Activated CD8-positive, alpha-beta T cell treated with anti-CD3 and anti-CD28 coated beads for 36 hours (primary cell): Measurements from ENCODE around the gene TEFM. TPM values are rescaled to one million over a fixed set of nuclear protein-coding genes. Genes with fewer than 3 reads are reported as not detected.

Experiments used
- ATAC-seq: fragments of 200-7000 bp; cut with Tn5 transposase; one replicate; pipeline ENCODE4 v1.10.0; 2021; ENCODE audit warnings: mild to moderate bottlenecking, moderate library complexity
- CTCF ChIA-PET: fragments of 350-600 bp; sonication (Branson Sonifier 250); formaldehyde crosslinking; loops from one replicate; lab custom pipeline; 2021; ENCODE audit warnings: antibody characterized with exemption; lab: Charles Lee
- POLR2A ChIA-PET: fragments of 350-600 bp; sonication (Branson Sonifier 250); formaldehyde crosslinking; loops from one replicate; lab custom pipeline; 2021; ENCODE audit warnings: antibody characterized with exemption; lab: Charles Lee
- DNase-seq: peaks from one replicate; pipeline ENCODE4 v3.0.0-alpha.2; 2020
- H3K27ac Mint-ChIP-seq: one replicate; pipeline ENCODE4 v1.8.0; 2021; ENCODE audit warnings: mild to moderate bottlenecking, mixed read lengths
- H3K27me3 Mint-ChIP-seq: one replicate; pipeline ENCODE4 v1.8.0; 2021; ENCODE audit warnings: mixed read lengths
- H3K36me3 Mint-ChIP-seq: one replicate; pipeline ENCODE4 v1.8.0; 2021; ENCODE audit warnings: low read depth, mixed read lengths
- H3K4me1 Mint-ChIP-seq: one replicate; pipeline ENCODE4 v1.8.0; 2021; ENCODE audit warnings: low read depth, mixed read lengths
- H3K4me3 Mint-ChIP-seq: one replicate; pipeline ENCODE4 v1.8.0; 2021; ENCODE audit warnings: mild to moderate bottlenecking, moderate library complexity, mixed read lengths
- H3K9me3 Mint-ChIP-seq: one replicate; pipeline ENCODE4 v1.8.0; 2021; ENCODE audit warnings: mixed read lengths
- intact Hi-C: fragments of 100-400 bp; cut with micrococcal nuclease; formaldehyde crosslinking; loops from one replicate; pipeline ENCODE4 v1.10.0; 2022
- total RNA-seq, 2 experiments: library from RNA; stranded (reverse); gene quantifications; one replicate each; pipeline ENCODE4 v1.2.3, GENCODE V29; 2021
- TF ChIP-seq, protein P1 (sequence below): fragments of 200-600 bp; IDR thresholded peaks from one replicate; pipeline ENCODE4 v1.8.0; 2022; ENCODE audit warnings: antibody characterized with exemption, mild to moderate bottlenecking

TEFM gene
- total RNA-seq, 2 experiments from 2014 or later, result 9.7 to 12.6 TPM

DNA sequence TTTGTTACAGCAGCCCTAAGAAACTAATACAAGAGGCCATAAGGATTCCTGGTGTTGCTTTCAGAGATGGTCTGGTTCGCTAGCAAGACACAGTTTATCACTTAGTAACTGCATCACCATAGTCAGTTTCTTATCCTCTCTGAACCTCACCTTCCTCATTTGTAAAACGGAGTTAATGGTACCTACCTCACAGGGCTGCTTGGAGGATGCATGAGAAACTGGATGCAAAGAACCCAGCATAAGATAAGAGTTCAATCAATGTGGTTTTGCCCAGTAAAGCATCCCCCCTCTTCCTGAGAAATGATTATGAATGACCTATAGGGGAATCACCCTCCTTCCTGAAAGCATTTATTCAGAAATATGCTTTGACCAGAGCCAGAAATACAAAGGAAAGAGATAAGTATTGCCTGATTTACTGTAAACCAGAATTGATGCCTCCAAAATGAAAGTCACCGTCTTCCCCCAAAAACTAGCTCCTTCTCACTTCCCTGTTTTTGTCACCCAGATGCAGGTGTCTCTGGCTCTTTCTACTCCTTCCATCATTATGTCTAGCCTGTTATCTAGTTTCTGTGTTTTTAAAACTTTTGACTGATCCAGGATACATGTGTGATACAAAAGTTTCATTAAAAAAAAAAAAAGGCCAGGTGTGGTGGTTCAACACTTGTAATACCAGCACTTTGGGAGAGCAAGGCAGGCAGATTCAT lies 2.8 kb upstream of the TEFM start:
- Mint-ChIP-seq H3K4me1 (peaks cover 30% of the 10 kb centered on the region), H3K27ac (no peak overlapping the region), H3K9me3 (no peaks in the 10 kb centered on the region), H3K27me3 (no peaks in the 10 kb centered on the region), H3K36me3 (peaks cover 2% of the 10 kb centered on the region), H3K4me3 (no peak overlapping the region)
- TF ChIP-seq, protein P1, sequence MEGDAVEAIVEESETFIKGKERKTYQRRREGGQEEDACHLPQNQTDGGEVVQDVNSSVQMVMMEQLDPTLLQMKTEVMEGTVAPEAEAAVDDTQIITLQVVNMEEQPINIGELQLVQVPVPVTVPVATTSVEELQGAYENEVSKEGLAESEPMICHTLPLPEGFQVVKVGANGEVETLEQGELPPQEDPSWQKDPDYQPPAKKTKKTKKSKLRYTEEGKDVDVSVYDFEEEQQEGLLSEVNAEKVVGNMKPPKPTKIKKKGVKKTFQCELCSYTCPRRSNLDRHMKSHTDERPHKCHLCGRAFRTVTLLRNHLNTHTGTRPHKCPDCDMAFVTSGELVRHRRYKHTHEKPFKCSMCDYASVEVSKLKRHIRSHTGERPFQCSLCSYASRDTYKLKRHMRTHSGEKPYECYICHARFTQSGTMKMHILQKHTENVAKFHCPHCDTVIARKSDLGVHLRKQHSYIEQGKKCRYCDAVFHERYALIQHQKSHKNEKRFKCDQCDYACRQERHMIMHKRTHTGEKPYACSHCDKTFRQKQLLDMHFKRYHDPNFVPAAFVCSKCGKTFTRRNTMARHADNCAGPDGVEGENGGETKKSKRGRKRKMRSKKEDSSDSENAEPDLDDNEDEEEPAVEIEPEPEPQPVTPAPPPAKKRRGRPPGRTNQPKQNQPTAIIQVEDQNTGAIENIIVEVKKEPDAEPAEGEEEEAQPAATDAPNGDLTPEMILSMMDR, result no peak
- CTCF ChIA-PET, result no interaction called here
- POLR2A ChIA-PET, result no interaction called here
- ATAC-seq (no peak), DNase-seq (no peak)
- intact Hi-C loops, result no loop called here

- ATAC-seq (peak; percentile 31), DNase-seq (peak; percentile 37)
- TF ChIP-seq, protein P1, result no peak
- peak overlapping the region; percentile 89 for H3K4me3 Mint-ChIP-seq
- no peaks in the 10 kb centered on the region for H3K9me3 Mint-ChIP-seq
- peaks cover 47% of the 10 kb centered on the region for H3K4me1 Mint-ChIP-seq
- intact Hi-C loops, result no loop called here
- ChIA-PET CTCF (no interaction called here), POLR2A (interaction anchor here (0.6 to 1.5 kb wide), 2 partner anchors 33 to 66 kb away, joined by 3 to 4 read pairs; no protein-coding TSS in a partner anchor)
- H3K27me3 Mint-ChIP-seq, result no peaks in the 10 kb centered on the region
- H3K36me3 Mint-ChIP-seq, result peaks cover 13% of the 10 kb centered on the region
- peak overlapping the region; percentile 83 for H3K27ac Mint-ChIP-seq
These were observed 317 bp downstream of the TEFM start for GRCh38 chr17:30905742-30906100.

DNA sequence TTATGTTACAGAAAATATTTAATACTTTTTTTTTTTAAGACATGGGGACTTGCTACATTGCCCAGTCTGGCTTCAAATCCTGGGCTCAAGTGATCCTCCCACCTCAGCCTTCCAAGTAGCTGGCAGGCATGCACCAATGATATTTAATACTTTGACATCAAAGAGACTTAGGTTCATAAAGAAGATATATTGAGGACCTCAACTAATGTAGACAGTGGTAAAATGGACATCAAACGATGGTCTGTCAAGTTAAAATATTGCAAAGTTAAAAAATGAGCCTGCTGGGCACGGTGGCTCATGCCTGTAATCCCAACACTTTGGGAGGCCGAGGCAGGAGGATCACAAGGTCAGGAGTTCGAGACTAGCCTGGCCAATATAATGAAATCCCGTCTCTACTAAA lies 8.7 kb downstream of the TEFM start:
- ATAC-seq, result no peak

DNA sequence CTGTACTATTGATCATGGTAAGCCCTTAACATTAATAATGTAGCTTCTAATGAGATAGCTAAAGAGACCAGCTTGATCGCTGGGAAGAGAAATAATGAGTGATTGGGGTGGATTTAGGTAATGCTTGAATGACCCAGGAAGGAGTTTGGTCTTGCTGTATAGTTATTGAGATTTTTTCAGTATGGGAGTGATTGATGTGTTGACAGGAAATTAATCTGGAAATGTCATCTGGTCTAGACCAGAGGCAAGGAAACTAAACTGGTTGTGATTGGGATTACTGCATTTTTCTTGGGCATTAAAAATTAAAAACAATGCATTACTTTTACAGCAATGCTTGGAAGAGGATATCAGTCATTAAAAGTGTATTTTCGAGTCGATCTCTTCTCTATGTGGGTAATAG lies 11.8 kb downstream of the TEFM start:
- POLR2A ChIA-PET, result interaction anchor here (0.6 to 1.1 kb wide), 3 partner anchors 12 to 635 kb away, joined by 3 read pairs; no protein-coding TSS in a partner anchor
- Mint-ChIP-seq H3K4me3 (no peak overlapping the region), H3K9me3 (no peaks in the 10 kb centered on the region), H3K27me3 (no peaks in the 10 kb centered on the region), H3K4me1 (peaks cover 3% of the 10 kb centered on the region), H3K27ac (no peak overlapping the region), H3K36me3 (peaks cover 20% of the 10 kb centered on the region)
- DNase-seq, result no peak
- TF ChIP-seq, protein P1, result no peak
- ATAC-seq, result no peak
- CTCF ChIA-PET, result no interaction called here
- intact Hi-C loops, result no loop called here

More for the DNA sequence above, 8.7 kb downstream of the TEFM start:
- Mint-ChIP-seq H3K36me3 (peaks cover 25% of the 10 kb centered on the region), H3K4me3 (no peak overlapping the region), H3K27ac (no peak overlapping the region), H3K4me1 (peaks cover 18% of the 10 kb centered on the region), H3K27me3 (no peaks in the 10 kb centered on the region), H3K9me3 (no peaks in the 10 kb centered on the region)
- CTCF ChIA-PET, result no interaction called here
- TF ChIP-seq, protein P1, result no peak
- POLR2A ChIA-PET, result interaction anchor here (0.9 to 1.4 kb wide), 2 partner anchors 9 to 199 kb away, joined by 3 read pairs; no protein-coding TSS in a partner anchor
- intact Hi-C loops, result no loop called here
- DNase-seq, result no peak

DNA sequence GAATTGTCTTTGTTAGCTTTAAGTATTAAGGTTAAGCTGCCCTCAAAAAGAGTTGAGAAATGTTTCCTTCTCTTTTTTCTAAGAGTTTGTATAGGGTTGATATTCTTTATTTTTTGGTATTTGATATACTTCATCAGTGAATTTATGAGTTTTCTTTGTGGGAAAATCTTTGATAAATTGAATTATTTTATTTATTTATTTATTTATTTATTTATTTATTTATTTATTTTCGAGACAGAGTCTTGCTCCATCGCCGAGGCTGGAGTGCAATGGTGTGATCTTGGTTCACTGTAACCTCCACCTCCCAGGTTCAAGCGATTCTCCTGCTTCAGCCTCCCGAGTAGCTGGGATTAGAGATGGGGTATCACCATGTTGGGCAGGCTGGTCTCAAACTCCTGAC lies 19.9 kb downstream of the TEFM start:
- peaks cover 14% of the 10 kb centered on the region for H3K36me3 Mint-ChIP-seq
- H3K27ac Mint-ChIP-seq, result no peak overlapping the region
- intact Hi-C loops, result no loop called here
- DNase-seq (no peak), ATAC-seq (no peak)
- no peaks in the 10 kb centered on the region for H3K9me3 Mint-ChIP-seq
- H3K4me3 Mint-ChIP-seq, result no peak overlapping the region
- H3K4me1 Mint-ChIP-seq, result no peaks in the 10 kb centered on the region
- ChIA-PET POLR2A (interaction anchor here (1.2 kb wide), 1 partner anchor 54 kb away, joined by 4 read pairs; the partner anchor contains the start of gene ATAD5), CTCF (no interaction called here)
- TF ChIP-seq, protein P1, result no peak
- no peaks in the 10 kb centered on the region for H3K27me3 Mint-ChIP-seq
